Keratinocyte (primary cell): Measurements from ENCODE around the gene SLC36A3.
"Not testable (repeated sequence)": the region's sequence is repeated elsewhere in the genome, so short reads cannot be mapped to it uniquely, and the experiment has no call there.

Experiments used
- CTCF ChIP-seq, 3 experiments: IDR thresholded peaks in 1 of 3; conservative IDR thresholded peaks in 1 of 3; optimal IDR thresholded peaks in 1 of 3; 2 replicates in 2 of 3; 3 replicates in 1 of 3; pipeline versions ENCODE3 to v1.5.1; 2011; ENCODE audit warnings: low read length in 3 of 3, mild to moderate bottlenecking in 3 of 3, moderate library complexity in 2 of 3, control low read depth in 1 of 3, inconsistent platforms in 1 of 3; ENCODE audit not compliant: insufficient read depth in 2 of 3; ENCODE audit errors: extremely low read depth in 1 of 3
- EZH2 ChIP-seq: IDR thresholded peaks from one replicate; pipeline ENCODE4 v1.6.1; 2012; ENCODE audit warnings: inconsistent platforms, mild to moderate bottlenecking, low read length, moderate library complexity

GRCh38 chr5:151235239-151235571 lies 68.4 kb downstream of the SLC36A3 start:
- TF ChIP-seq CTCF (optimal IDR thresholded peaks at IDR 0.05 in 1 of 3, IDR thresholded peaks at IDR 0.05 in 1 of 3, conservative IDR thresholded peaks at IDR 0.05 in 1 of 3; ENCODE audit: extremely low read depth in 1 of 3, insufficient read depth in 2 of 3, low read length in 3 of 3); EZH2: not testable (repeated sequence)
